NOMO-1 treated with DMSO at 0.1 percent for 48 hours (cell line): ENCODE results near the gene SEC14L5.
A peak's percentile ranks its signal among the peaks of the same experiment; 100 is the strongest.

Source experiments
- DNase-seq: peaks from one replicate; lab custom pipeline; 2025; ENCODE audit not compliant: unreplicated experiment; lab: John Stamatoyannopoulos, UW

Gene SEC14L5

DNA sequence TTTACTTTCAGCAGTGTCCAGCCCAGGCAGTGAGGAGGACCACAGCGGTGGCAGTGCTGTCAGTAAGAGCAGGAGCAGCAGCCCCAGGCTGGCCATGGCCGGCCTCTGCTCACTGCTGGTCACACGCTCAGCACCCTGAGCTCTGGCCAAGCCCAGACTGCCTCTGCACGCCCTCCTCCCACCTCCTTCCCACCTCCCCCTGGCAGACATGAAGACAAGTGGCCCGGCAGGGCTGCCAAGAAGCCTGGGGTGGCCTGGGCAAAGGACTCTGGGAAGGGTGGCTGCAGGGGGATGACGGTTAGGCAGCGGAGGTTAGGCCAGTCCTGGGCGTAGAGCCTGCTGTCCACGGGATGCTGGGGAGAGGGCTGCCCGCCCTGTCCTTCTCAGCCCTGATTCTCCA, 107.7 kb downstream of the SEC14L5 start, which contains the start of gene C16orf89:
TSS of gene C16orf89 (minus strand) at position 144 of the 400 bp plus-strand sequence. CDS start at position 96, 48 bp downstream.
- DNase-seq, result no peak

DNA sequence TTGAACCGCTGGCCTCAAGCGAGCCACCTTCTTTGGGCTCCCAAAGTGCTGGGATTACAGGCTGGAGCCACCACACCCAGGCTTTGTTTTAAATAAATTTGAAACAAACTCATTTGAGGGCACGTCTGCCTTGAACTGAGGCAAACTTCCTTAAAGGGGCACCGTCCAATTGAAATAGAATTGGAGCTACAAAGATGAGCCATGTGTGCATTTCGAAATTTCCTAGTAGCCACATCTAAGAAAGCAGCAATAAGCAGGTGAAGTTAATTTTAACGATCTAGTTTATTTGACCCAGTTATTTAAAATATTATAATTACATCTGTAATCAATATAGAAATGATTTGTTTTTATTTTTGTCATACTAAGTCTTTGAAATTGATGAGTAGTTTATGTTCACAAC, 108.4 kb downstream of the SEC14L5 start:
- peak; percentile 4 for DNase-seq
